ENCODE results near the gene DNAH9.

Gene DNAH9

DNA sequence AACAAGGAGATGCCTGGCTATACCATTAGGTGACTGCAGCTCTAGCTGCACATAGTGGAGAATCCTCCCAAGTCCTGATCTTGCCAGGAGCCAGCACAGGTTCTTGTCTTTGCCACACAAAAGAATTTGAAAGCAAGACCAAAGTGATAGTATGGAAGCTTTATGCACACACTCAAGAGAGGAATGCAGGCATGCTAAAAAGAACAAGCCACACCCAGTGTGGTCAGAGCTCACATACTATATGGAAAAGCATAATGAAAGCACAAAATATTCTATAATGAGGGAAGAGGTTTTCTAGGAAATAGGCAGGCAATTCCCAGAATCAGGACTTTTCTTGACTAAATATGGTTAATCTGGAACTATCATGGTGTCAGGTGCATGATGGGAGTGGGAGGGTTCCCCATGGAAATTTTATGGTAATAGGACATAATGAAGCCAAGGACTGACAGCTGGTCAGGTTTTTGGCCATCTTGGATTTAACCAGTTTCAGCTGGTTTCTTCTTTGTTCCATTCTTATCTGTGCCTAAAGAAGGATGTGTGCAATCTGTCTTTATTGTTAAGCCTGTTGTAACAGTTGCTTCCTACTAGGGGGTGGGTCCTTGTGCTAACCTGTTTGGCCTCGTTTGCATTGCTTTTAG lies 227.4 kb downstream of the DNAH9 start:
- no peak for TF ChIP-seq SPI1 (IDR thresholded peaks at IDR 0.05; ENCODE audit: low read depth, low read length)
- DNase-seq (ENCODE audit: insufficient read length, low spot score) (no peak), FAIRE-seq (no peak)

- FAIRE-seq, result no peak
- TF ChIP-seq PAX5 (IDR thresholded peaks at IDR 0.05; ENCODE audit: insufficient read depth, low read length, severe bottlenecking), result no peak
- no peak for TF ChIP-seq POLR2A (IDR thresholded peaks at IDR 0.05; ENCODE audit: low read depth, low read length)
- no peak for TF ChIP-seq POU2F2 (IDR thresholded peaks at IDR 0.05; ENCODE audit: low read depth, low read length)
- TF ChIP-seq TAF1 (IDR thresholded peaks at IDR 0.05; ENCODE audit: low read depth, low read length), result no peak
- TF ChIP-seq POLR2AphosphoS5 (IDR thresholded peaks at IDR 0.05; ENCODE audit: low read depth, low read length), result no peak
- TF ChIP-seq SPI1 (IDR thresholded peaks at IDR 0.05; ENCODE audit: low read depth, low read length), result no peak
- no peak for DNase-seq (ENCODE audit: insufficient read length, low spot score)
Observed at GRCh38 chr17:11832401-11833137, 234.3 kb downstream of the DNAH9 start.

DNA sequence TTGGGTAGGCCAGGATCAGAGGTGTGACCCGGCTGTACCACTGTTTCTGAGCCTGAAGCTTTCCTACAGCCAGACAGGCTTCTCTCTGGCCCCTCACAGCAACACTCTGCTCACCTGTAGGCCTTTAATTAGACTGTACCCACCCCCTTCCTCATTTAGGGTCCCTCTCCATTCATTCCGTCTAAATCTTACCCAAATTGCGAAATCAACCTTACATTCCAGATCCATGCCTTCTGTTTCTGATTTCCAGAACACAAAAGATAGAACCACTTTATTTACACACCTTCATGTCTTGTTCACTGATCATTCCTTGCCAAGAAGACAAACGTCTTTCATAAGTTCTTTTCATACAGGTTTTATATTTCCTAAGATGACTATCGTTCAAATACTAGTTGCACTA lies 238.2 kb downstream of the DNAH9 start:
- DNase-seq (ENCODE audit: insufficient read length, low spot score) (no peak), FAIRE-seq (no peak)
- no peak for TF ChIP-seq POU2F2 (IDR thresholded peaks at IDR 0.05; ENCODE audit: low read depth, low read length)
- TF ChIP-seq POLR2A (IDR thresholded peaks at IDR 0.05; ENCODE audit: low read depth, low read length), result no peak
- TF ChIP-seq TAF1 (IDR thresholded peaks at IDR 0.05; ENCODE audit: low read depth, low read length), result no peak
- no peak for TF ChIP-seq PAX5 (IDR thresholded peaks at IDR 0.05; ENCODE audit: insufficient read depth, low read length, severe bottlenecking)
- TF ChIP-seq SPI1 (IDR thresholded peaks at IDR 0.05; ENCODE audit: low read depth, low read length), result no peak
- TF ChIP-seq POLR2AphosphoS5 (IDR thresholded peaks at IDR 0.05; ENCODE audit: low read depth, low read length), result no peak

DNA sequence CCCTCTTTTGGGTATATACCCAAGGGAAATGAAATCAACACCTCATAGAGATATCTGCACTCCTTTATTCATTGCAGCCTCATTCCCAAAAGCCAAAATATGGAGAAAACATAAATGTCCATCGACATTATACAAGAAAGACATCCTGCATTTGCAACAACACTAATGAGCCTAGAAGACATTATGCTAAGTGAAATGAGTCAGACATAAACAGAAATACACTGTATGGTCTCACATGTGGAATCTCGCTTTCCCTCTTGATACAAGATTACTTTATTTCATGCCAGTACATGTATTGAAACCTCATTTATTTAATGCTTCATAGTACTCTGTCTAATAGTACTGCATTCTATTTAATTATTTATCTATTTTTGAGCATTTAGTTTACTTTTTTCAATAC lies 241.8 kb downstream of the DNAH9 start:
- DNase-seq (ENCODE audit: insufficient read length, low spot score) (no peak), FAIRE-seq (no peak)
- TF ChIP-seq POLR2A (IDR thresholded peaks at IDR 0.05; ENCODE audit: low read depth, low read length), result no peak
- TF ChIP-seq POU2F2 (IDR thresholded peaks at IDR 0.05; ENCODE audit: low read depth, low read length), result no peak
- no peak for TF ChIP-seq POLR2AphosphoS5 (IDR thresholded peaks at IDR 0.05; ENCODE audit: low read depth, low read length)
- no peak for TF ChIP-seq TAF1 (IDR thresholded peaks at IDR 0.05; ENCODE audit: low read depth, low read length)
- no peak for TF ChIP-seq PAX5 (IDR thresholded peaks at IDR 0.05; ENCODE audit: insufficient read depth, low read length, severe bottlenecking)
- TF ChIP-seq SPI1 (IDR thresholded peaks at IDR 0.05; ENCODE audit: low read depth, low read length), result no peak

DNA sequence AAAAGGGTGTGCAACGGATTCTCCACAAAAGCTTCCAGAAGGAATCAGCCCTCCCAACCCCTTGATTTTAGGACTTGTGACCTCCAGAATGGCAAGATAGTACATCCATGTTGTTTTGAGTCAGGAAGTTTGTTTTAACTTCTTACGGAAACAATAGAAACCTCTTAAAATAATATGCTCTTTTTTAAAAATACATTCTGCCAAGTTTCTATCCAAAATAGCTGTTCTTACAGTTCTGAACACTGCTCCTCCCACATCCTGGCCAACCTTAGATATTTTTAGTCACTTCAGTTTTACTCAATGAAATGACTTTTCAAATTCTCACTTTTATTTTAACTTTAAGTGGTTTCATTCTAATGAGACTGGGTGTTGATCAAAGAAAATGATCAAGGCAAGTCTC lies 242.6 kb downstream of the DNAH9 start:
- no peak for TF ChIP-seq TAF1 (IDR thresholded peaks at IDR 0.05; ENCODE audit: low read depth, low read length)
- no peak for TF ChIP-seq SPI1 (IDR thresholded peaks at IDR 0.05; ENCODE audit: low read depth, low read length)
- no peak for FAIRE-seq
- DNase-seq (ENCODE audit: insufficient read length, low spot score), result no peak

GRCh38 chr17:11848330-11848729 lies 250.1 kb downstream of the DNAH9 start:
- TF ChIP-seq POU2F2 (IDR thresholded peaks at IDR 0.05; ENCODE audit: low read depth, low read length) (no peak), SPI1 (IDR thresholded peaks at IDR 0.05; ENCODE audit: low read depth, low read length) (no peak), TAF1 (IDR thresholded peaks at IDR 0.05; ENCODE audit: low read depth, low read length) (no peak), POLR2A (IDR thresholded peaks at IDR 0.05; ENCODE audit: low read depth, low read length) (no peak), PAX5 (IDR thresholded peaks at IDR 0.05; ENCODE audit: insufficient read depth, low read length, severe bottlenecking) (no peak), POLR2AphosphoS5 (IDR thresholded peaks at IDR 0.05; ENCODE audit: low read depth, low read length) (no peak)
- DNase-seq (ENCODE audit: insufficient read length, low spot score) (no peak), FAIRE-seq (no peak)

GRCh38 chr17:11852231-11852630 lies 254.0 kb downstream of the DNAH9 start:
- no peak for DNase-seq (ENCODE audit: insufficient read length, low spot score)
- FAIRE-seq, result no peak

GRCh38 chr17:11852912-11853311 lies 254.6 kb downstream of the DNAH9 start:
- TF ChIP-seq POLR2AphosphoS5 (IDR thresholded peaks at IDR 0.05; ENCODE audit: low read depth, low read length) (no peak), POU2F2 (IDR thresholded peaks at IDR 0.05; ENCODE audit: low read depth, low read length) (no peak), TAF1 (IDR thresholded peaks at IDR 0.05; ENCODE audit: low read depth, low read length) (no peak), PAX5 (IDR thresholded peaks at IDR 0.05; ENCODE audit: insufficient read depth, low read length, severe bottlenecking) (no peak), SPI1 (IDR thresholded peaks at IDR 0.05; ENCODE audit: low read depth, low read length) (no peak), POLR2A (IDR thresholded peaks at IDR 0.05; ENCODE audit: low read depth, low read length) (no peak)
- FAIRE-seq (no peak), DNase-seq (ENCODE audit: insufficient read length, low spot score) (no peak)

More at GRCh38 chr17:11852231-11852630, 254.0 kb downstream of the DNAH9 start:
- no peak for TF ChIP-seq TAF1 (IDR thresholded peaks at IDR 0.05; ENCODE audit: low read depth, low read length)
- no peak for TF ChIP-seq PAX5 (IDR thresholded peaks at IDR 0.05; ENCODE audit: insufficient read depth, low read length, severe bottlenecking)
- TF ChIP-seq POLR2AphosphoS5 (IDR thresholded peaks at IDR 0.05; ENCODE audit: low read depth, low read length), result no peak

- TF ChIP-seq SPI1 (IDR thresholded peaks at IDR 0.05; ENCODE audit: low read depth, low read length), result no peak
- no peak for TF ChIP-seq TAF1 (IDR thresholded peaks at IDR 0.05; ENCODE audit: low read depth, low read length)
- TF ChIP-seq POLR2A (IDR thresholded peaks at IDR 0.05; ENCODE audit: low read depth, low read length), result no peak
- TF ChIP-seq POU2F2 (IDR thresholded peaks at IDR 0.05; ENCODE audit: low read depth, low read length), result no peak
- DNase-seq (ENCODE audit: insufficient read length, low spot score) (no peak), FAIRE-seq (no peak)
Observed at GRCh38 chr17:11853321-11854151, 255.3 kb downstream of the DNAH9 start.

DNA sequence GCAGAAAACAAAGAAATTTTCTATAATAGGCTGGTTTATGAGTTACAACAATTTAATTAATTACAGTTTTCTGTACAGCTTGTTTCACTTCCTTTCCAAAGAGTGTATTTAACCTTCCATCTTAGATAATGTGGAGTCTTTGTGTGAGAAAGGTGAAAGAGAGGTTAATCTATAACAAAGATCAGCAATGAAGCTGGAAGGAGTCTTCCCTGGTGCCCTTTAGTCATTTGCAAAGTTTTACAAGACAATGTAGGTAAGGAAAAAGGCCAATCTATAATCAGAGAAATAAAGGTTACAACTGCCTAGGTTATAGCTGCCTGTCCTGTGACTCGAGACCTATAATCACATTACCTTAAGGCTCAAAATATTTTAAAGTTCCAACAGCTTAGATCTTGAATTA lies 257.0 kb downstream of the DNAH9 start:
- no peak for DNase-seq (ENCODE audit: insufficient read length, low spot score)
- no peak for FAIRE-seq
- TF ChIP-seq PAX5 (IDR thresholded peaks at IDR 0.05; ENCODE audit: insufficient read depth, low read length, severe bottlenecking) (no peak), POLR2A (IDR thresholded peaks at IDR 0.05; ENCODE audit: low read depth, low read length) (no peak), SPI1 (IDR thresholded peaks at IDR 0.05; ENCODE audit: low read depth, low read length) (no peak), POLR2AphosphoS5 (IDR thresholded peaks at IDR 0.05; ENCODE audit: low read depth, low read length) (no peak), TAF1 (IDR thresholded peaks at IDR 0.05; ENCODE audit: low read depth, low read length) (no peak), POU2F2 (IDR thresholded peaks at IDR 0.05; ENCODE audit: low read depth, low read length) (no peak)

All from GM12891 (cell line).